ENCODE measurements around the gene URB2. TPM values are rescaled to one million over a fixed set of nuclear protein-coding genes. Genes with fewer than 3 reads are reported as not detected.

URB2 gene
- total and polyA plus RNA-seq, 2 experiments from 2014 or later = 7.6 to 44.3 TPM

DNA sequence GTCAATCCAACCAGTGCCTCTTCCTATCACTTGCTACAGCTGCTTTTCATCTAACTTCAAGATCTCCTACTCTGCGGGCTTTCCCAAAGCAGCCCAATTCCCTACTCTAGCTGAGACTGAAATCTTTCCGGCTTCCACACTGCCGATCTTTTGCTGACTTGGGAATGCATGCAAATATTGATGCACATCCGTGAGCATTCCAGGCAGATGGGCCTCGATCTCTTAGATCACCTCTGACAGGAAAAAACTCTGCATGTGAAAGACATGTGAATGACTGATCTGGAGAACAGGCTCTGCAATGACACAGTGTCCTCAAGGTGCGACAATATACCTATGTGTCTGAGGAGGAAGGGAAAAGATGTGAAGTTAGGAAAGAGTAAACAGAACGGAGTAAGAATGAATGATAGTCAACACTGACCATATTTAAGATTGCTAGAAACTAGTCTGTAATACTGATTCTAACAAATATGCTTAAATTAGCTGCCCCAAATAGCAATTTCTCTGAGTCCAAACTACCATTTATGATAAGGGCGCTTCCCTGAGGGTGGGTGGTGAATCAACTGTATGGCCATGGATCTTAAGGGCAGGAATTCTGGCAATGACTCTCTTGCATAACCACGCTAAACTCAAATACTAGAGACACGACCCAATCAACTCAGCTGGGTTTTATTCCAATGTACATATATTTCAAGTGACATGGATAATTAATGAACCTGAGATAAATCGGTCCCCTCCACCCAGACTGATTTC is 8.5 kb upstream of the URB2 start (continued):
- TF ChIP-seq, protein P1, sequence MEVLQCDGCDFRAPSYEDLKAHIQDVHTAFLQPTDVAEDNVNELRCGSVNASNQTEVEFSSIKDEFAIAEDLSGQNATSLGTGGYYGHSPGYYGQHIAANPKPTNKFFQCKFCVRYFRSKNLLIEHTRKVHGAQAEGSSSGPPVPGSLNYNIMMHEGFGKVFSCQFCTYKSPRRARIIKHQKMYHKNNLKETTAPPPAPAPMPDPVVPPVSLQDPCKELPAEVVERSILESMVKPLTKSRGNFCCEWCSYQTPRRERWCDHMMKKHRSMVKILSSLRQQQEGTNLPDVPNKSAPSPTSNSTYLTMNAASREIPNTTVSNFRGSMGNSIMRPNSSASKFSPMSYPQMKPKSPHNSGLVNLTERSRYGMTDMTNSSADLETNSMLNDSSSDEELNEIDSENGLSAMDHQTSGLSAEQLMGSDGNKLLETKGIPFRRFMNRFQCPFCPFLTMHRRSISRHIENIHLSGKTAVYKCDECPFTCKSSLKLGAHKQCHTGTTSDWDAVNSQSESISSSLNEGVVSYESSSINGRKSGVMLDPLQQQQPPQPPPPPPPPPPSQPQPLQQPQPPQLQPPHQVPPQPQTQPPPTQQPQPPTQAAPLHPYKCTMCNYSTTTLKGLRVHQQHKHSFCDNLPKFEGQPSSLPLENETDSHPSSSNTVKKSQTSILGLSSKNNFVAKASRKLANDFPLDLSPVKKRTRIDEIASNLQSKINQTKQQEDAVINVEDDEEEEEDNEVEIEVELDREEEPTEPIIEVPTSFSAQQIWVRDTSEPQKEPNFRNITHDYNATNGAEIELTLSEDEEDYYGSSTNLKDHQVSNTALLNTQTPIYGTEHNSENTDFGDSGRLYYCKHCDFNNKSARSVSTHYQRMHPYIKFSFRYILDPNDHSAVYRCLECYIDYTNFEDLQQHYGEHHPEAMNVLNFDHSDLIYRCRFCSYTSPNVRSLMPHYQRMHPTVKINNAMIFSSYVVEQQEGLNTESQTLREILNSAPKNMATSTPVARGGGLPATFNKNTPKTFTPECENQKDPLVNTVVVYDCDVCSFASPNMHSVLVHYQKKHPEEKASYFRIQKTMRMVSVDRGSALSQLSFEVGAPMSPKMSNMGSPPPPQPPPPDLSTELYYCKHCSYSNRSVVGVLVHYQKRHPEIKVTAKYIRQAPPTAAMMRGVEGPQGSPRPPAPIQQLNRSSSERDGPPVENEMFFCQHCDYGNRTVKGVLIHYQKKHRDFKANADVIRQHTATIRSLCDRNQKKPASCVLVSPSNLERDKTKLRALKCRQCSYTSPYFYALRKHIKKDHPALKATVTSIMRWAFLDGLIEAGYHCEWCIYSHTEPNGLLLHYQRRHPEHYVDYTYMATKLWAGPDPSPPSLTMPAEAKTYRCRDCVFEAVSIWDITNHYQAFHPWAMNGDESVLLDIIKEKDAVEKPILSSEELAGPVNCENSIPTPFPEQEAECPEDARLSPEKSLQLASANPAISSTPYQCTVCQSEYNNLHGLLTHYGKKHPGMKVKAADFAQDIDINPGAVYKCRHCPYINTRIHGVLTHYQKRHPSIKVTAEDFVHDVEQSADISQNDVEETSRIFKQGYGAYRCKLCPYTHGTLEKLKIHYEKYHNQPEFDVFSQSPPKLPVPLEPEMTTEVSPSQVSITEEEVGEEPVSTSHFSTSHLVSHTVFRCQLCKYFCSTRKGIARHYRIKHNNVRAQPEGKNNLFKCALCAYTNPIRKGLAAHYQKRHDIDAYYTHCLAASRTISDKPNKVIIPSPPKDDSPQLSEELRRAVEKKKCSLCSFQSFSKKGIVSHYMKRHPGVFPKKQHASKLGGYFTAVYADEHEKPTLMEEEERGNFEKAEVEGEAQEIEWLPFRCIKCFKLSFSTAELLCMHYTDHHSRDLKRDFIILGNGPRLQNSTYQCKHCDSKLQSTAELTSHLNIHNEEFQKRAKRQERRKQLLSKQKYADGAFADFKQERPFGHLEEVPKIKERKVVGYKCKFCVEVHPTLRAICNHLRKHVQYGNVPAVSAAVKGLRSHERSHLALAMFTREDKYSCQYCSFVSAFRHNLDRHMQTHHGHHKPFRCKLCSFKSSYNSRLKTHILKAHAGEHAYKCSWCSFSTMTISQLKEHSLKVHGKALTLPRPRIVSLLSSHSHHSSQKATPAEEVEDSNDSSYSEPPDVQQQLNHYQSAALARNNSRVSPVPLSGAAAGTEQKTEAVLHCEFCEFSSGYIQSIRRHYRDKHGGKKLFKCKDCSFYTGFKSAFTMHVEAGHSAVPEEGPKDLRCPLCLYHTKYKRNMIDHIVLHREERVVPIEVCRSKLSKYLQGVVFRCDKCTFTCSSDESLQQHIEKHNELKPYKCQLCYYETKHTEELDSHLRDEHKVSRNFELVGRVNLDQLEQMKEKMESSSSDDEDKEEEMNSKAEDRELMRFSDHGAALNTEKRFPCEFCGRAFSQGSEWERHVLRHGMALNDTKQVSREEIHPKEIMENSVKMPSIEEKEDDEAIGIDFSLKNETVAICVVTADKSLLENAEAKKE (CRISPR knock-in tag; IDR thresholded peaks at IDR 0.05) = no peak
- TF ChIP-seq NANOG (IDR thresholded peaks at IDR 0.05; ENCODE audit: borderline replicate concordance) (no peak), STAT1 (IDR thresholded peaks at IDR 0.05; ENCODE audit: unreplicated experiment) (no peak), ZNF331 (CRISPR knock-in tag; IDR thresholded peaks at IDR 0.05; ENCODE audit: low read depth) (no peak), EZH2 (IDR thresholded peaks at IDR 0.05; ENCODE audit: low read depth, unreplicated experiment) (no peak), JUNB (IDR thresholded peaks at IDR 0.05; ENCODE audit: unreplicated experiment) (no peak), ZNF114 (CRISPR knock-in tag; IDR thresholded peaks at IDR 0.05) (no peak)
- TF ChIP-seq, protein P2, sequence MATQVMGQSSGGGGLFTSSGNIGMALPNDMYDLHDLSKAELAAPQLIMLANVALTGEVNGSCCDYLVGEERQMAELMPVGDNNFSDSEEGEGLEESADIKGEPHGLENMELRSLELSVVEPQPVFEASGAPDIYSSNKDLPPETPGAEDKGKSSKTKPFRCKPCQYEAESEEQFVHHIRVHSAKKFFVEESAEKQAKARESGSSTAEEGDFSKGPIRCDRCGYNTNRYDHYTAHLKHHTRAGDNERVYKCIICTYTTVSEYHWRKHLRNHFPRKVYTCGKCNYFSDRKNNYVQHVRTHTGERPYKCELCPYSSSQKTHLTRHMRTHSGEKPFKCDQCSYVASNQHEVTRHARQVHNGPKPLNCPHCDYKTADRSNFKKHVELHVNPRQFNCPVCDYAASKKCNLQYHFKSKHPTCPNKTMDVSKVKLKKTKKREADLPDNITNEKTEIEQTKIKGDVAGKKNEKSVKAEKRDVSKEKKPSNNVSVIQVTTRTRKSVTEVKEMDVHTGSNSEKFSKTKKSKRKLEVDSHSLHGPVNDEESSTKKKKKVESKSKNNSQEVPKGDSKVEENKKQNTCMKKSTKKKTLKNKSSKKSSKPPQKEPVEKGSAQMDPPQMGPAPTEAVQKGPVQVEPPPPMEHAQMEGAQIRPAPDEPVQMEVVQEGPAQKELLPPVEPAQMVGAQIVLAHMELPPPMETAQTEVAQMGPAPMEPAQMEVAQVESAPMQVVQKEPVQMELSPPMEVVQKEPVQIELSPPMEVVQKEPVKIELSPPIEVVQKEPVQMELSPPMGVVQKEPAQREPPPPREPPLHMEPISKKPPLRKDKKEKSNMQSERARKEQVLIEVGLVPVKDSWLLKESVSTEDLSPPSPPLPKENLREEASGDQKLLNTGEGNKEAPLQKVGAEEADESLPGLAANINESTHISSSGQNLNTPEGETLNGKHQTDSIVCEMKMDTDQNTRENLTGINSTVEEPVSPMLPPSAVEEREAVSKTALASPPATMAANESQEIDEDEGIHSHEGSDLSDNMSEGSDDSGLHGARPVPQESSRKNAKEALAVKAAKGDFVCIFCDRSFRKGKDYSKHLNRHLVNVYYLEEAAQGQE (IDR thresholded peaks at IDR 0.05; ENCODE audit: unreplicated experiment) = no peak
- TF ChIP-seq, protein P3, sequence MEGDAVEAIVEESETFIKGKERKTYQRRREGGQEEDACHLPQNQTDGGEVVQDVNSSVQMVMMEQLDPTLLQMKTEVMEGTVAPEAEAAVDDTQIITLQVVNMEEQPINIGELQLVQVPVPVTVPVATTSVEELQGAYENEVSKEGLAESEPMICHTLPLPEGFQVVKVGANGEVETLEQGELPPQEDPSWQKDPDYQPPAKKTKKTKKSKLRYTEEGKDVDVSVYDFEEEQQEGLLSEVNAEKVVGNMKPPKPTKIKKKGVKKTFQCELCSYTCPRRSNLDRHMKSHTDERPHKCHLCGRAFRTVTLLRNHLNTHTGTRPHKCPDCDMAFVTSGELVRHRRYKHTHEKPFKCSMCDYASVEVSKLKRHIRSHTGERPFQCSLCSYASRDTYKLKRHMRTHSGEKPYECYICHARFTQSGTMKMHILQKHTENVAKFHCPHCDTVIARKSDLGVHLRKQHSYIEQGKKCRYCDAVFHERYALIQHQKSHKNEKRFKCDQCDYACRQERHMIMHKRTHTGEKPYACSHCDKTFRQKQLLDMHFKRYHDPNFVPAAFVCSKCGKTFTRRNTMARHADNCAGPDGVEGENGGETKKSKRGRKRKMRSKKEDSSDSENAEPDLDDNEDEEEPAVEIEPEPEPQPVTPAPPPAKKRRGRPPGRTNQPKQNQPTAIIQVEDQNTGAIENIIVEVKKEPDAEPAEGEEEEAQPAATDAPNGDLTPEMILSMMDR (conservative IDR thresholded peaks at IDR 0.05; ENCODE audit: low read depth in 2 of 2) = no peak
